OCI-LY1 (cell line): ENCODE measurements around the gene SRP14.
A peak's percentile ranks its signal among the peaks of the same experiment; 100 is the strongest.

Experiments used
- EZH2 ChIP-seq: fragments of 200-600 bp; sonication (generic), shearing (Covaris generic); IDR thresholded peaks from 2 replicates; pipeline ENCODE4 v1.8.0; 2017; ENCODE audit warnings: borderline replicate concordance, mixed run types, mild to moderate bottlenecking, antibody characterized with exemption, low read length, moderate library complexity, mixed read lengths
- TF ChIP-seq, protein P1 (sequence below): fragments of 200-600 bp; sonication (generic), shearing (Covaris generic); IDR thresholded peaks from 2 replicates; pipeline ENCODE4 v1.5.1; 2017; ENCODE audit warnings: mild to moderate bottlenecking, antibody characterized with exemption, low read length, moderate library complexity, mixed read lengths

DNA sequence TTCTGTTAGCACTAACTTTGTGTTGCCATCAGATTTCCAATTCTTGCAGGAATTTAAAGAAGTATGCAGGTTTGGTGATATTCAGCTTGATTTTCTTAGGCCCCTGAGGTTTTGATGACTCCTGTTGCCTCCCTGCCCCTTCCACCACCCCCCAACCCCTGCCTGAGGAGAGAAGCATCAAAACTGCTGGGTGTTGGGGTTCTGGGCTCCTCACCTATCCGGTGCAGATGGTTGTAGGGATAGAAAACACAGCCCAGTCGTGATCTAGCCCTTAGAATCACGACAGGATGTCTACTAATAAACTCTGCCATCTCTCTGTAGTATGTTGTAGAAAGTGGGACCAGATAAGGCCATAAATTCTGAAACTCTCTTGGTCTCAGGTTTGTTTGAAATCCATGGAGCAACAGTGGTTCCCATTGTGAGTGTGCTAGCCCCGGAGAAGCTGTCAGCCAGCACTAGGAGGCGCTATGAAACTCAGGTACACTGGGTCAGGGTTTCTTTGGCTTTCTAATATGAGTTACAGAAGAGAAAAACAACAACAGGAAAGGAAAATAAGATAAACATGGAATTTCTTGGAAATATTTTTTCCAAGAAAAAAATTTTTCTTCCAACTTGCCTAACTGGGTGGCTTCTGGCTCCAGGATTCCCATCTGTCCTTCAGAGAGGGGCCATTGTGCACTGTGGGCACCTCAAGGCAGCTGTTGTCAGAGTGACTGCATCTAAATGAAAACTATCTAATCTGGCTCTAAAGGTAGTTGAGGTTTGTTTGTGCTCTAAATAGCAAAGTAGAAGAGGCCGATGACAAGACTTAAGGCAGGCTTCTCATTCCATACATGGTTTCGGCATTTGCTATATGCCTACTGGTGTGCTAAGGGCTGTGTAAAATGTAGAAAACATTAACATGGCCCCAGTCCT lies 8.7 kb downstream of the SRP14 start:
- TF ChIP-seq, protein P1, sequence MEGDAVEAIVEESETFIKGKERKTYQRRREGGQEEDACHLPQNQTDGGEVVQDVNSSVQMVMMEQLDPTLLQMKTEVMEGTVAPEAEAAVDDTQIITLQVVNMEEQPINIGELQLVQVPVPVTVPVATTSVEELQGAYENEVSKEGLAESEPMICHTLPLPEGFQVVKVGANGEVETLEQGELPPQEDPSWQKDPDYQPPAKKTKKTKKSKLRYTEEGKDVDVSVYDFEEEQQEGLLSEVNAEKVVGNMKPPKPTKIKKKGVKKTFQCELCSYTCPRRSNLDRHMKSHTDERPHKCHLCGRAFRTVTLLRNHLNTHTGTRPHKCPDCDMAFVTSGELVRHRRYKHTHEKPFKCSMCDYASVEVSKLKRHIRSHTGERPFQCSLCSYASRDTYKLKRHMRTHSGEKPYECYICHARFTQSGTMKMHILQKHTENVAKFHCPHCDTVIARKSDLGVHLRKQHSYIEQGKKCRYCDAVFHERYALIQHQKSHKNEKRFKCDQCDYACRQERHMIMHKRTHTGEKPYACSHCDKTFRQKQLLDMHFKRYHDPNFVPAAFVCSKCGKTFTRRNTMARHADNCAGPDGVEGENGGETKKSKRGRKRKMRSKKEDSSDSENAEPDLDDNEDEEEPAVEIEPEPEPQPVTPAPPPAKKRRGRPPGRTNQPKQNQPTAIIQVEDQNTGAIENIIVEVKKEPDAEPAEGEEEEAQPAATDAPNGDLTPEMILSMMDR: peak; percentile 82
- no peak for TF ChIP-seq EZH2
